NCI-H446 treated with DMSO at 0.1 percent for 48 hours (cell line): ENCODE data around the gene ACTN3.
"Not testable (repeated sequence)": the region's sequence is repeated elsewhere in the genome, so short reads cannot be mapped to it uniquely, and the experiment has no call there.

ENCODE experiments used
- DNase-seq: peaks from one replicate; lab custom pipeline; 2025; lab: John Stamatoyannopoulos, UW

ACTN3 gene

GRCh38 chr11:66564984-66565383, 18.3 kb downstream of the ACTN3 start:
- DNase-seq: no peak

- no peak for DNase-seq
Measured at GRCh38 chr11:66566221-66566620, 19.5 kb downstream of the ACTN3 start.

- DNase-seq: no peak
Measured at GRCh38 chr11:66567787-66568123, 21.1 kb downstream of the ACTN3 start.

- DNase-seq: peak; percentile 34
Measured at GRCh38 chr11:66568124-66568916, 21.6 kb downstream of the ACTN3 start, which contains the start of gene CTSF. Gene CTSF (minus strand): TSS chr11:66568606. CDS start chr11:66568486, 120 bp downstream.

- no peak for DNase-seq
Measured at GRCh38 chr11:66569076-66569475, 22.4 kb downstream of the ACTN3 start.

- DNase-seq: no peak
Measured at GRCh38 chr11:66570079-66570849, 23.6 kb downstream of the ACTN3 start.

GRCh38 chr11:66570850-66571180, 24.1 kb downstream of the ACTN3 start:
- no peak for DNase-seq

- no peak for DNase-seq
Measured at GRCh38 chr11:66579017-66579606, 32.4 kb downstream of the ACTN3 start.

GRCh38 chr11:66580803-66581202, 34.1 kb downstream of the ACTN3 start:
- no peak for DNase-seq

GRCh38 chr11:66581261-66581660, 34.6 kb downstream of the ACTN3 start:
- DNase-seq: no peak

GRCh38 chr11:66582565-66583147, 36.0 kb downstream of the ACTN3 start:
- DNase-seq: not testable (repeated sequence)

- DNase-seq: not testable (repeated sequence)
Measured at GRCh38 chr11:66585447-66585846, 38.7 kb downstream of the ACTN3 start.

- no peak for DNase-seq
Measured at GRCh38 chr11:66586136-66586535, 39.4 kb downstream of the ACTN3 start.

GRCh38 chr11:66589315-66589714, 42.6 kb downstream of the ACTN3 start:
- DNase-seq: not testable (repeated sequence)

- no peak for DNase-seq
Measured at GRCh38 chr11:66589996-66590675, 43.4 kb downstream of the ACTN3 start.

- no peak for DNase-seq
Measured at GRCh38 chr11:66591175-66591574, 44.5 kb downstream of the ACTN3 start.

- DNase-seq: peak; percentile 83
Measured at GRCh38 chr11:66592457-66593302, 46.0 kb downstream of the ACTN3 start, which contains the start of the genes CCDC87 and CCS. Gene CCDC87 (minus strand): TSS chr11:66593063. CDS start chr11:66593015, 48 bp downstream. Gene CCS (plus strand): TSS chr11:66593185. CDS start chr11:66593262, 77 bp downstream.

GRCh38 chr11:66593303-66593635, 46.6 kb downstream of the ACTN3 start:
- no peak for DNase-seq

GRCh38 chr11:66593650-66594049, 46.9 kb downstream of the ACTN3 start:
- DNase-seq: no peak

GRCh38 chr11:66595245-66595904, 48.7 kb downstream of the ACTN3 start:
- DNase-seq: no peak
